ENCODE measurements around the gene AHI1.

The AHI1 gene

GRCh38 chr6:135479601-135480000 lies 17.9 kb downstream of the AHI1 start:
- Histone ChIP-seq H3K9me3 (ENCODE audit: severe bottlenecking) (peaks cover 21% of the 10 kb centered on the region), H3K36me3 (ENCODE audit: low read depth) (peaks cover 23% of the 10 kb centered on the region), H3K4me3 (ENCODE audit: severe bottlenecking) (no peak overlapping the region)

GRCh38 chr6:135478626-135479025 lies 18.9 kb downstream of the AHI1 start:
- Histone ChIP-seq H3K27ac (ENCODE audit: poor library complexity, severe bottlenecking) (no peak overlapping the region), H3K36me3 (ENCODE audit: low read depth) (peaks cover 14% of the 10 kb centered on the region), H3K4me3 (ENCODE audit: severe bottlenecking) (no peak overlapping the region), H3K27me3 (ENCODE audit: insufficient read depth, poor library complexity, severe bottlenecking) (no peaks in the 10 kb centered on the region), H3K9me3 (ENCODE audit: severe bottlenecking) (peaks cover 21% of the 10 kb centered on the region), H3K4me1 (ENCODE audit: insufficient read depth, poor library complexity, severe bottlenecking) (no peaks in the 10 kb centered on the region)
- no peak for DNase-seq (ENCODE audit: low spot score)
- no peak for TF ChIP-seq CTCF (IDR thresholded peaks at IDR 0.05; ENCODE audit: poor library complexity, severe bottlenecking)
- ATAC-seq (ENCODE audit: low read depth): no peak

More at GRCh38 chr6:135479601-135480000, 17.9 kb downstream of the AHI1 start:
- H3K27me3 ChIP-seq (ENCODE audit: insufficient read depth, poor library complexity, severe bottlenecking): no peaks in the 10 kb centered on the region
- H3K4me1 ChIP-seq (ENCODE audit: insufficient read depth, poor library complexity, severe bottlenecking): no peaks in the 10 kb centered on the region
- H3K27ac ChIP-seq (ENCODE audit: poor library complexity, severe bottlenecking): no peak overlapping the region
- no peak for TF ChIP-seq CTCF (IDR thresholded peaks at IDR 0.05; ENCODE audit: poor library complexity, severe bottlenecking)
- DNase-seq (ENCODE audit: low spot score): no peak
- ATAC-seq (ENCODE audit: low read depth): no peak

- DNase-seq (ENCODE audit: low spot score): no peak
- H3K4me1 ChIP-seq (ENCODE audit: insufficient read depth, poor library complexity, severe bottlenecking): no peaks in the 10 kb centered on the region
- 0 out of 2 replicates have a peak, but pooled peaks cover 5% of the 10 kb centered on the region for H3K36me3 ChIP-seq (ENCODE audit: low read depth)
- H3K27me3 ChIP-seq (ENCODE audit: insufficient read depth, poor library complexity, severe bottlenecking): no peaks in the 10 kb centered on the region
- ATAC-seq (ENCODE audit: low read depth): no peak
- H3K9me3 ChIP-seq (ENCODE audit: severe bottlenecking): peaks cover 6% of the 10 kb centered on the region
- TF ChIP-seq CTCF (IDR thresholded peaks at IDR 0.05; ENCODE audit: poor library complexity, severe bottlenecking): no peak
- no peak overlapping the region for H3K4me3 ChIP-seq (ENCODE audit: severe bottlenecking)
- no peak overlapping the region for H3K27ac ChIP-seq (ENCODE audit: poor library complexity, severe bottlenecking)
Observed at GRCh38 chr6:135475292-135475886, 22.2 kb downstream of the AHI1 start.

GRCh38 chr6:135474362-135474761 lies 23.2 kb downstream of the AHI1 start:
- ATAC-seq (ENCODE audit: low read depth) (no peak), DNase-seq (ENCODE audit: low spot score) (no peak)
- Histone ChIP-seq H3K4me1 (ENCODE audit: insufficient read depth, poor library complexity, severe bottlenecking) (no peaks in the 10 kb centered on the region), H3K27me3 (ENCODE audit: insufficient read depth, poor library complexity, severe bottlenecking) (no peaks in the 10 kb centered on the region), H3K4me3 (ENCODE audit: severe bottlenecking) (no peak overlapping the region), H3K36me3 (ENCODE audit: low read depth) (no peaks in the 10 kb centered on the region), H3K9me3 (ENCODE audit: severe bottlenecking) (peaks cover 6% of the 10 kb centered on the region), H3K27ac (ENCODE audit: poor library complexity, severe bottlenecking) (no peak overlapping the region)
- TF ChIP-seq CTCF (IDR thresholded peaks at IDR 0.05; ENCODE audit: poor library complexity, severe bottlenecking): no peak

- no peak for ATAC-seq (ENCODE audit: low read depth)
- no peak overlapping the region for H3K4me3 ChIP-seq (ENCODE audit: severe bottlenecking)
- peaks cover 5% of the 10 kb centered on the region for H3K9me3 ChIP-seq (ENCODE audit: severe bottlenecking)
- peaks cover 22% of the 10 kb centered on the region; the same call in 1 of the 2 replicates for H3K36me3 ChIP-seq (ENCODE audit: low read depth)
- H3K27me3 ChIP-seq (ENCODE audit: insufficient read depth, poor library complexity, severe bottlenecking): no peaks in the 10 kb centered on the region
- no peak for DNase-seq (ENCODE audit: low spot score)
- no peak for TF ChIP-seq CTCF (IDR thresholded peaks at IDR 0.05; ENCODE audit: poor library complexity, severe bottlenecking)
- no peaks in the 10 kb centered on the region for H3K4me1 ChIP-seq (ENCODE audit: insufficient read depth, poor library complexity, severe bottlenecking)
- no peak overlapping the region for H3K27ac ChIP-seq (ENCODE audit: poor library complexity, severe bottlenecking)
Observed at GRCh38 chr6:135465903-135466302, 31.6 kb downstream of the AHI1 start.
